DND-41 (cell line): ENCODE results near the gene BNIPL.

Experiments used
- ATAC-seq: fragments of 200-7000 bp; cut with Tn5 transposase; 3 replicates; pipeline ENCODE4 v1.9.1; 2021; ENCODE audit warnings: low read depth; ENCODE audit not compliant: insufficient read depth
- DNase-seq: peaks from one replicate; pipeline ENCODE4 v3.0.0-alpha.2; 2020
- H2AFZ ChIP-seq: 2 replicates; pipeline ENCODE4 v1.6.0; 2012; ENCODE audit warnings: low read depth, low read length
- H3K27ac ChIP-seq: 2 replicates; pipeline ENCODE4 v1.5.1; 2012; ENCODE audit warnings: low read length, inconsistent platforms
- H3K27me3 ChIP-seq: fragments of 200-600 bp; sonication (generic); 2 replicates; pipeline ENCODE4 v1.6.0; 2012; ENCODE audit warnings: low read length, mild to moderate bottlenecking, inconsistent platforms; ENCODE audit not compliant: insufficient read depth, poor library complexity
- H3K36me3 ChIP-seq: 2 replicates; pipeline ENCODE4 v1.5.1; 2012; ENCODE audit warnings: low read length, inconsistent platforms; ENCODE audit not compliant: insufficient read depth
- H3K4me1 ChIP-seq: 2 replicates; pipeline ENCODE4 v1.5.1; 2012; ENCODE audit warnings: mild to moderate bottlenecking, low read length; ENCODE audit not compliant: insufficient read depth
- H3K4me2 ChIP-seq: 2 replicates; pipeline ENCODE4 v1.6.0; 2012; ENCODE audit warnings: mild to moderate bottlenecking, moderate library complexity, low read length, inconsistent platforms; ENCODE audit not compliant: insufficient read depth
- H3K4me3 ChIP-seq, 2 experiments: fragments of 200-600 bp in 1 of 2; shearing (Covaris generic) in 1 of 2; 2 replicates each; pipeline ENCODE4 v1.5.1; 2012 to 2016; ENCODE audit warnings: inconsistent platforms in 2 of 2, low read length in 2 of 2, mild to moderate bottlenecking in 2 of 2, low read depth in 1 of 2, moderate library complexity in 1 of 2
- H3K79me2 ChIP-seq: 2 replicates; pipeline ENCODE4 v1.6.0; 2012; ENCODE audit warnings: low read length, inconsistent platforms; ENCODE audit not compliant: insufficient read depth
- H3K9ac ChIP-seq: 2 replicates; pipeline ENCODE4 v1.6.0; 2012; ENCODE audit warnings: low read depth, mild to moderate bottlenecking, inconsistent platforms, low read length, moderate library complexity
- H3K9me3 ChIP-seq: 2 replicates; pipeline ENCODE4 v1.5.1; 2012; ENCODE audit warnings: low read length, moderate library complexity, mild to moderate bottlenecking, inconsistent platforms; ENCODE audit not compliant: insufficient read depth, severe bottlenecking
- H4K20me1 ChIP-seq: 2 replicates; pipeline ENCODE4 v1.6.0; 2012; ENCODE audit warnings: low read length; ENCODE audit not compliant: insufficient read depth
- EZH2 ChIP-seq: IDR thresholded peaks from 3 replicates; pipeline ENCODE4 v1.6.1; 2012; ENCODE audit warnings: borderline replicate concordance, low read depth, mild to moderate bottlenecking, moderate library complexity, low read length, inconsistent platforms; ENCODE audit not compliant: severe bottlenecking
- TF ChIP-seq, protein P1 (sequence below): IDR thresholded peaks from 2 replicates; pipeline ENCODE4 v1.5.1; 2012; ENCODE audit warnings: borderline replicate concordance, low read length, moderate library complexity, mild to moderate bottlenecking; ENCODE audit not compliant: poor library complexity, severe bottlenecking; ENCODE audit errors: extremely low read depth

Gene BNIPL

DNA sequence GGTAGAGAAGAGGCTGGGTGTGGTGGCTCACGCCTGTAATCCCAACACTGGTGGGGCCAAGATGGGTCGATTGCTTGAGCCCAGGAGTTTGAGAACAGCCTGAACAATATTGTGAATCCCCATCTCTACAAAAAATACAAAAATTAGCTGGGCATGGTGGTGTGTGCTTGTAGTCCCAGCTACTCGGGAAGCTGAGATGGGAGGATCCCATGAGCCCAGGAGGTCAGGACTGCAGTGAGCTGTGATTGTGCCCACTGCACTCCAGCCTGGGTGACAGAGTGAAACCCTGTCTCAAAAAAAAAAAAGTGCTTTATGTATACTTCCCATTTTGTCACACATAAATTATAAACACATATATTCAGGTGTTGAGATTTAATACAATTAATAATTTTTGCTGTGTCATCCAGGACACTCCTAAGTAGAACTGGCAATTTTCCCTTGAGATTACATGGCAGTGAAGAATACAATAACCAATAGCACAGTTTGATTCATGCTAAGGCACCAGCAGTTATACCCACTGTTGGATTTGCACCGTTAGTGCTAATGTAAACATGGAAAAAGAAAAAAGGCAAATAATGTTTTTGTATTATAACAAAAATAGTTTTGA lies 49.7 kb downstream of the BNIPL start:
- TF ChIP-seq, protein P1, sequence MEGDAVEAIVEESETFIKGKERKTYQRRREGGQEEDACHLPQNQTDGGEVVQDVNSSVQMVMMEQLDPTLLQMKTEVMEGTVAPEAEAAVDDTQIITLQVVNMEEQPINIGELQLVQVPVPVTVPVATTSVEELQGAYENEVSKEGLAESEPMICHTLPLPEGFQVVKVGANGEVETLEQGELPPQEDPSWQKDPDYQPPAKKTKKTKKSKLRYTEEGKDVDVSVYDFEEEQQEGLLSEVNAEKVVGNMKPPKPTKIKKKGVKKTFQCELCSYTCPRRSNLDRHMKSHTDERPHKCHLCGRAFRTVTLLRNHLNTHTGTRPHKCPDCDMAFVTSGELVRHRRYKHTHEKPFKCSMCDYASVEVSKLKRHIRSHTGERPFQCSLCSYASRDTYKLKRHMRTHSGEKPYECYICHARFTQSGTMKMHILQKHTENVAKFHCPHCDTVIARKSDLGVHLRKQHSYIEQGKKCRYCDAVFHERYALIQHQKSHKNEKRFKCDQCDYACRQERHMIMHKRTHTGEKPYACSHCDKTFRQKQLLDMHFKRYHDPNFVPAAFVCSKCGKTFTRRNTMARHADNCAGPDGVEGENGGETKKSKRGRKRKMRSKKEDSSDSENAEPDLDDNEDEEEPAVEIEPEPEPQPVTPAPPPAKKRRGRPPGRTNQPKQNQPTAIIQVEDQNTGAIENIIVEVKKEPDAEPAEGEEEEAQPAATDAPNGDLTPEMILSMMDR = no peak
- no peak for TF ChIP-seq EZH2
- Histone ChIP-seq H3K79me2 (no peaks in the 10 kb centered on the region), H2AFZ (no peak overlapping the region), H3K4me2 (no peak overlapping the region), H3K4me3 (no peak overlapping the region), H3K4me1 (no peaks in the 10 kb centered on the region), H3K36me3 (peaks cover 4% of the 10 kb centered on the region; the same call in 1 of the 2 replicates), H3K27ac (no peak overlapping the region), H4K20me1 (no peaks in the 10 kb centered on the region), H3K9ac (no peak overlapping the region), H3K9me3 (no peaks in the 10 kb centered on the region), H3K27me3 (no peaks in the 10 kb centered on the region)
- no peak for DNase-seq
- ATAC-seq = no peak
